Fibroblast of skin of back (primary cell): ENCODE measurements around the gene NAALADL2.
"Not testable (repeated sequence)": the region's sequence is repeated elsewhere in the genome, so short reads cannot be mapped to it uniquely, and the experiment has no call there.

ENCODE experiments used
- DNase-seq: peaks from one replicate; pipeline ENCODE4 v3.0.0-alpha.2; 2013

Gene NAALADL2

DNA sequence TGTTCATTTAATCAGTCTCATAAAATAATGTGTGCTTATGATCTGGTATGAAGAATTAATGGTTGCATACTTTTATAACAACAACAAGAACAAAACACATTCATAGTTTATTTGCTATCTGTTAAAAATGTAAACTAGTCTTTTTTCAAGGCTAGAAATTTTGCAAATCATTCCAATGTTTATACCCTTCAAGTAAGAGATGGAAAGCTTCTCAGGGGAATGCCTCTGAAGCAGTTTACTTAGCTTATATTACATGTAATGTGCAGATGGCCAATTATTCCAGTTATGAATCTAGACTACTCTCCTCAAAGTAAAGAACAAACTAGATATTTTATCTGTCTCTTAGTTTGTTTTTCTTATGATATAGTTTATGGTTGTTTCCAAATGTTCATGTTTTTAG is 575.4 kb downstream of the NAALADL2 start:
- peak; percentile 4 for DNase-seq

- no peak for DNase-seq
These were observed 584.5 kb downstream of the NAALADL2 start for GRCh38 chr3:175443682-175444081.

GRCh38 chr3:175445741-175446140 is 586.6 kb downstream of the NAALADL2 start:
- DNase-seq, result no peak

DNA sequence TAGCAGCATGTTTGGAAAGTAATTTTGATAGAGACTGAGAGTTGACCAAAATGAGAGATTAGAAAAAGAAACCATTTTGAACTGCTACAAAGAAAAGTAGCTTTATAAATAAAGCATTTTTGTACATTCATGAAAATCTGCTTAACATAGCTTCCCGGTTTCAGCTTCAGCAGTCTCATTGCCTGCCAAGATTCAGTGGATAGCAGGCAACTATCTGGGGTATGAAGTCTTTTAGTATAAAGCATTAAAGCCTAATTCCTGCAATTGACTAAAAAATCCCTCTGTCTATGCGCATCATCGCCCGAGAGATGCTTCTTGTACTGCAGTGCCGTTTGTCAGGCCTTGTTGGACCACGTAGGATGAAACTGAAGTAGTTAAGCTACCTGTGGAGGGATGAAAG is 588.4 kb downstream of the NAALADL2 start:
- DNase-seq, result no peak

DNA sequence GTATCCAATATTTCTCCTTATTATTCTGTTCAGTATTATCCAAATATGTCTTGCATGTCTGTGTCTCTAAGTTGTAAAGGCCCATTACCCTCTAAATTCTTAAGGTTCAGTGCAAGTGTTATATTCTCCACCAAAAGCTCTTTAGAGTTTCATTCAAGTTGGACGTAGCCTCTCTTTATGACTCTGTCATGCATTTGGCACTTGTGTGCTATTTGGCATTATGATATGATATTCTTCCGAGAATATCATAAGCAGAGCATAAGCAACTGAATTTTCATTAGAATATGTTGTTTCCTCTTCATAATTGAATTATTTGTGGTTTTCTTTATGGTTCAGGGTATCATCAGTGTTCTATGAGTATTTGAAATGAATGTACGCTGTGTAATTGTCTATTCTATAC is 594.2 kb downstream of the NAALADL2 start:
- no peak for DNase-seq

DNA sequence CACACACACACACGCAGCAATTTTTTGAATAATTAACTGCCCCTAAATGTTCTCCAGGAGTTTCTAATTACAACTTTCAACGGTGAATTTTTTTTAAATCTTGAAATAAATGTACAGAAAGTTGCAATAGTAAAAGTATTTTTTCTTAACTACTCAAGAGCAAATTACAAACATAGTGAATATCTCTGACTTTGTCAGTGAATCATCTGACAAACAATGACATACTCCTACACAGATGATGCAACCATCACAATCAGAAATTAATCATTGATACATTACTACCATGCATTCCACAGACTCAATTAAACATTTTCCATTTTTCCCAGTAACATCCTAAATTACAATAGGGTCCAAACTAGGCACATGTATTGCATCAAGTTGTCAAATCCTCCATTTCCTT is 597.3 kb downstream of the NAALADL2 start:
- DNase-seq, result peak; percentile 15

DNA sequence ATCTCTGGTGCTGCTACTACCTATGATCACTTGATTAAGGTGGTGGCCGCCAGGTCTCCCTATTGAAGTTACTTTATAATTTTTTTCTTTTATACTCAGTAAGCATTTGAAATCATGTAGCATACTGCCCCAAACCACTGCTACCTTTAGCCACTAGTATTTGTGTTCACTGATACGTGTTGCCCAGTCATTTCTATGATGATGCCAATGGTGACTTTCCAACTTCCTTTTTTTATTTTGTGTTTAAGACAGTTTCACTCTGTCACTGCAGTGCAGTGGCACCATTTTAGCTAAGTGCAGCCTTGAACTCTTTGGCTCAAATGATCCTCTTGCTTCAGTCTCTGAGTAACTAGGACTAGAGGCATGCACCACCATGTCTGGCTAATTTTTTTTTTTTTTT is 598.2 kb downstream of the NAALADL2 start:
- no peak for DNase-seq

GRCh38 chr3:175460849-175461399 is 601.8 kb downstream of the NAALADL2 start:
- not testable (repeated sequence) for DNase-seq

- no peak for DNase-seq
These were observed 605.2 kb downstream of the NAALADL2 start for GRCh38 chr3:175464362-175464761.

- no peak for DNase-seq
These were observed 610.0 kb downstream of the NAALADL2 start for GRCh38 chr3:175469124-175469523.

- no peak for DNase-seq
These were observed 616.6 kb downstream of the NAALADL2 start for GRCh38 chr3:175475765-175476164.

- no peak for DNase-seq
These were observed 617.4 kb downstream of the NAALADL2 start for GRCh38 chr3:175476489-175476888.

DNA sequence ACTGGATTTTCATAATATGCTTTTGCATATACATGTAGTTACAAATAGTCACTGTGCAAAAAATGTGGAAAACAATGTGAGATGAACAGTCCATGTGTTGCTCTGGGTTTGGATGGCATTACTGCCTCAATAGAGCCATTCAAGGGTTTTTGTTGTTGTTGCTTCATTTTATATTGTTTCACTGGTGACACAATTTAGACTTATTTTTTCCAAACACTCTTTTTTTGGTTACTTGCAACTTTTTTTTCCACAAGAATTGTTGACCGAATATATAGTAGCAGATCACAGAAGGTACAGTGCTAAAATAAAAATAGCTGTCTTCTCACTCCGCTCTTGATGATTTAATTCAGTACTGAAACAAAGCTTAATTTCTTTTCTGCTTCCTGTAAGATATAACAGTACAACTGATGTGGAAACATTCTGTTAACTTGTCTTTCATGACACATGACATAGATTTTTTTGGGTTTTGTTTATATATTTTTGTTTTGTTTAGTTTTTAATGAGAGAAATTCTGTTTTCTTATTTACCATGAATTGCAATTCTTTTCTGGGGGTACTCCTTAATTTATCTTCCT is 618.6 kb downstream of the NAALADL2 start:
- no peak for DNase-seq

GRCh38 chr3:175478301-175478700 is 619.2 kb downstream of the NAALADL2 start:
- DNase-seq, result no peak

GRCh38 chr3:175479175-175479574 is 620.0 kb downstream of the NAALADL2 start:
- DNase-seq, result no peak

DNA sequence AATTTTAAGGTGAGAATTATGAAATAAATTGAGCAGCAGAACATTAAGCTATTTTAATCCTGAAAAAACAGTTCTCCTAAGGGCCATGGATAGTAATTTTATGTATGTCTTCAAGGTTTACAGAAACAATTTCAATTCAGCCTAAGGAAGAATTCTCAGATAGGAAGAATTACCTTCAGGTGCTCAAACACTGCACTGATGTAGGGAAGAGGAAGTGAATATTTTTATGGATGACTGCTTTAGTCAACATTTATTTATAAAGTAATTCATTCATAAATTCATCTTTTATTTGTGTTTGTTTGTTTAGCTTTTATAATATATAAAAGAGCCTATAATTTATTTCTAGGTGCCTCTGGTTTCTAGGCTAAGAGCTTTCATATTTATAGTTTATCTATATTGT is 620.7 kb downstream of the NAALADL2 start:
- DNase-seq, result no peak

GRCh38 chr3:175484666-175485065 is 625.5 kb downstream of the NAALADL2 start:
- no peak for DNase-seq

DNA sequence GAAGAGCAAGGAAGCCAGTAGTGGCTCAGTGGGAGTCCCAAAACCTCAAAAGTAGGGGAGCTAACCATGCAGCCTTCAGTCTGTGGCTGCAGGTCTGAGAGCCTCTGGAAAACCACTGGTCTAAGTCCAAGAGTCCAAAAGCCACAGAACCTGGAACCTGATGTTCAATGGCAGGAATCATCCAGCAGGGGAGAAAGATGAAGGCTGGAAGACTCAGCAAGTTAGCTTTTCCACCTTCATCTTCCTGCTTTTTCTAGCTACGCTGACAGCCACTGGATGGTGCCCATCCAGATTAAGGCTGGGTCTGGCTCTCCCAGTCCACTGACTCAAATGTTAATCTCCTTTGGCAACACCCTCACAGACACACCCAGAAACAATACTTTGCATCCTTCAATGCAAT is 626.3 kb downstream of the NAALADL2 start:
- no peak for DNase-seq

DNA sequence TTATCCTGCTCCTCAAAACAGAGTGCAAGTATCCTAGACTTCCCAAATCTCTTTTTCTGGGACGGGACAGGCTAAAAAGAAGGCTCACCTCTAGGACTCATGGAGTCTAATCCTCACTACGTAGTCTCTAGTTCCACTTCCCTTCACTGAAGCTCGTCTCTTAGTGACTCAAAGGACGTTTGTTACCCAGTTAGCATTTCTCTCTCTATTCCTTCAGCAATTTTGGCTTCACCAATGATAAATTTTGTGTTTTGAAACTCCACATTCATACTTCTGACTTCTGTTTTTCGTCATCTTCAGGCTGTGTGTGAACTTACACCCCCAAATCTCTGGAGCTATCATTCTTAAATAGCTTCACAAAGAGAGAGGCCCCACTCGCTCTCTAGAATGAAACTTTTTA is 627.1 kb downstream of the NAALADL2 start:
- no peak for DNase-seq

DNA sequence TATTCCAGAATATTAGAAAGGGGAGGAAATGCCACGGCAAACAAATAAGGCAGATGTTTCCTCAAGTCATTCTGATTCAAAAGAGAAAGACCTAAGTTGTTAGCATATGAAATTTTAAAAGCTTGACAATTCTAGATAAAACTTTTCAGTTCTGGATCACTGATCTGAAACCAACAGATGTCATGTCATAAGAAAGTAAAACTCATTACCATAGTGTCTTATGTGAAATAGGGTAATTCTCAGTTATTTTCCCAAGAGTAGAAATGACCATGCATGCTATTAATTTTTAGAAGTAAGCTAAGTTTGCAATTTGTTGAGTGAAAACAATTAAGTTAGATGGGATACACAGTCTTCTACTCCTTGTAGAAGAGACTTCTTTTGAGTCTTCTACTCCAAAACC is 630.3 kb downstream of the NAALADL2 start:
- no peak for DNase-seq

GRCh38 chr3:175493301-175493700 is 634.2 kb downstream of the NAALADL2 start:
- DNase-seq, result no peak

DNA sequence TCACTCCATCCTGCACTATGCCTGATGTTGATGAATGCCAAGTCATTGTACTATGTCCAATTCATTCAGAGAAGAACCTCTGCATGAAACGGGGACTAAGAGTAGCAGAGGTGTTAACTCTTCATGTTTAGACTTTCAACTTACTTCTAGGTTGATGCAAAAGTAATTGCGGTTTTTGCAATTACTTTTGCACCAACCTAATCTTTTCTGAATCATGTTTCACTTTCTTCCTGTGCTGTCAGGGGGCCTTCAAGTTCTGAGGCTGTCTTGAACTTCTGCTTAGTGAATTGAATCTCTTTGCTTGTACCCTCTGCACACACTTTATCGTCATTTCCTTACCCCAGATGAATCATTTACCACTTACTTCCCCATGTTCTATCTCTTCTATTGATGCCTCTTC is 636.2 kb downstream of the NAALADL2 start:
- no peak for DNase-seq

- no peak for DNase-seq
These were observed 643.0 kb downstream of the NAALADL2 start for GRCh38 chr3:175502155-175502554.

DNA sequence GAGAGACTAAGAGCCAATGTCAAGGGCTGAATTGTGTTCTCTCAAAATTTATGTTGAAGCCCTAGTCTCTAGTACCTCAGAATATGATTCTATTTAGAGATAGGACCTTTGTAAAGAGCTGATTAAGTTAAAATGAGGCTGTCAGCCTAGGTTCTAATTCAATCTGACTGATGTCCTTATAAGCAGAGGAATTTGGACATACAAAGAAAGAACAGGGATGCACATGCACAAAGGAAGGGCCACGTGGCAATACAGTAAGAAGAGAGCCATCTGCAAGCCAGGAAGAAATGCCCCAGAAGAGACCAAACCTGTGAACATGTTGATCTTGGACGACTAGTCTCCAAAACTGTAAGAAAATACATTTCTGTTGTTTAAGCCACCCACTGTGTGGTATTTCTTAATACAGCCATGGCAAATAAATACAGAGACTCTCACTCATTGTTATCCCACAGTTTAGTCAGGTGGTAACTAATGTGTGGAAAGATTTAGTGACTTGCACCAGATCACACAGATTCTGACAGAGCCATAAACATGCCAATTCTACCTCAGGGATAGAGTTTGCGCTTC is 652.2 kb downstream of the NAALADL2 start:
- DNase-seq, result no peak

DNA sequence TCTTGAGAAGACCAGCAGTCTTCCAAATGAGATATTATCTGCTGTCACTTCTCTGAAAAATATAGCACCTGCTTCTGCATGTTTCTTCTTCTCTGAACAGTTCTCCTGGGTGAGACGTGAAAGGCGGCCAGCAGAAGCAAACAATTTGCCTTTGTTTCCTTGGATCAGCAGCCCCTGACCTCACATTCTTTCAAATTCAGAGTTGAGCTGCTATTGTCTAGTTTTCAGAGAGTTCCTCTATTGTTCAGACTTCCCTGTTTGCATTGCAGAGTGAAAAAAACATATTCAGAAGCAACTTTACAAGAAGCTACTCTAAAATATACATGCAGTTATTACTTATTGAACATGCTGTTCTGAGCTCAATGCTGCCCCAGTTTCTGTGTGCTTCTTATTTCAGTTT is 653.6 kb downstream of the NAALADL2 start:
- DNase-seq, result no peak
